ENCODE data around the gene PRAMEF5. TPM values are rescaled to one million over a fixed set of nuclear protein-coding genes. Genes with fewer than 3 reads are reported as not detected.
"Not testable (repeated sequence)": the region's sequence is repeated elsewhere in the genome, so short reads cannot be mapped to it uniquely, and the experiment has no call there.

The PRAMEF5 gene
- total RNA-seq: not detected

DNA sequence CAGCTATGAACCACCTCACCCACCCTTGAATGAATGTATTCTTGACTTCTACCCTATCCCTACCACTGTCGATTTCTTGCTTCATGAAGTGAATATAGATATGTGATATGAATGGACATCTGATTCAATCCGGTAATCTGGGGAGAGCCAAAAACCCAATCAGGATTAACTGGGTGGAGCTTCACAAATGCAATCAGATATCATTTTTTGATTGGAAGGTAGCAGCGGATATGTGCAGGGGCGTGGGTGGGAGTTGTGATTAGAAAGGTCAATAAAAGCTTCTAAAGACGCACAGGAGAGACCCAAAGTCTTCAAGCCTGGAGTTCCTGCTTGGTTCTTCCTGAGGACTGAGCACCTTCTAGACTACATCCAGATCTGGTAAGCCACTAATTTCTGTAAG lies at the start of gene PRAMEF5:
PRAMEF5 (plus strand) TSS at position 301 of the 400 bp plus-strand sequence. CDS start 5,071 bp downstream, outside the sequence.
- intact Hi-C loops (cut with DNase I); ATAC-seq; DNase-seq (ENCODE audit: low spot score): not testable (repeated sequence)

DNA sequence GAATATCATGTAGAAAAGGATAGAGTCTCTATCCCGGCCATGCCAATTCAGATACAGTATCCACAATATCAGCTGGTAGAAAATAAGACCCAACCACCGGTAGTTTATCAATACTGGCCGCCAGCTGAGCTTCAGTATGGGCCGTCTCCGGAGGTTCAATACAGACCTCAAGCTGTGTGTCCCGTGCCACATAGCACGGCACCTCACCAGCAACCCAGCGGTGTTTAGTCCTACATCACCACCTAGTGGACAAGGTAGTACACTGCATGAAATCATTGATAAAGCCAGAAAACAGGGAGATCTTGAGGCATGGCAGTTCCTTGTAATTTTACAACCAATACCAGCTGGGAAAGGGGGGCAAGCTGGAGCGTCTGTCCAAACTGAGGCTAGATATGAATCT lies 45.3 kb upstream of the PRAMEF5 start:
- DNase-seq (ENCODE audit: low spot score); intact Hi-C loops (cut with DNase I); ATAC-seq: not testable (repeated sequence)

DNA sequence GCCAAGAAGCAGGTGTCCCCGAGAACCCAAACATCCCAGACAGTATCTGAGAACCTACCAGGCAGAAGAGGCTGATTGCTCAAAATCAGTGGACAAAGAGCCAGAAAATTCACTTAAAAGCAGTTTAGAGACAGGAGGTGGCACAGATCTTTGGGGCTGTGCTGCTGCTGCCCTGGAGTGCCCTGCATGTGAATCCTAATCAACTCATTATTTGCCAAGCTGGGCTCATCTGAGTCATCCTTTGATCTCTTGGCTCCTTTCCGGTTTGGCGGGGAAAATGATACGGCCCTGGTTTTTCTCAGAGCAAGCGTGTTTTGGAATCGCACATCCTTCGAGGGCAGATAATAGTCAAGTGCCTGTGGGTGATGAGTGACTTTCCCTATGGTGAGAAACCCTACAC lies 37.4 kb upstream of the PRAMEF5 start:
- ATAC-seq; DNase-seq (ENCODE audit: low spot score); intact Hi-C loops (cut with DNase I): not testable (repeated sequence)

DNA sequence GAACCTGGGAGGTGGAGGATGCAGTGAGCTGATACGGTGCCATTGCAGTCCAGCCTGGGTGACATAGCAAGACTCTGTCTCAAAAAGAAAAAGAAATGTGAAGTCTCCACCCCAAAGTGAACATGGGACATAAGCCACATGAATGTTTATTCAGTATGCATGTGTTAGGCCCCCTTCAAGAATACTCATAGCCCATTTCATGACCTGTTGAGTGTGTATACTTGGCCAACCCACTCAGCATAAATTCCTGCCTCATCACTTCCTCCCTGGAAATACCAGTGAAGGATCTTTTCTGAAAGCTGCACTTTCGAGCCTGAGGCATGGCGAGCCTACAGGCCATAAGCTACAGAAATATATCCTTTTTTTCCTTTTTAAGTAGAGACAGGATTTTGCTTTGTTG lies 34.8 kb upstream of the PRAMEF5 start:
- DNase-seq (ENCODE audit: low spot score); ATAC-seq; intact Hi-C loops (cut with DNase I): not testable (repeated sequence)

- DNase-seq (ENCODE audit: low spot score); intact Hi-C loops (cut with DNase I); ATAC-seq: not testable (repeated sequence)
These were observed 31.2 kb upstream of the PRAMEF5 start for GRCh38 chr1:13222788-13223187.

GRCh38 chr1:13224480-13225060 lies 29.4 kb upstream of the PRAMEF5 start:
- no peak for ATAC-seq
- intact Hi-C loops (cut with DNase I): no loop called here
- no peak for DNase-seq (ENCODE audit: low spot score)

GRCh38 chr1:13225675-13226204 lies 28.3 kb upstream of the PRAMEF5 start, which contains the start of gene PRAMEF18:
TSS of gene PRAMEF18 (minus strand) at chr1:13226154. CDS start at chr1:13226106, 48 bp downstream.
- ATAC-seq; DNase-seq (ENCODE audit: low spot score); intact Hi-C loops (cut with DNase I): not testable (repeated sequence)

GRCh38 chr1:13227271-13228055 lies 26.5 kb upstream of the PRAMEF5 start:
- intact Hi-C loops (cut with DNase I); DNase-seq (ENCODE audit: low spot score); ATAC-seq: not testable (repeated sequence)

DNA sequence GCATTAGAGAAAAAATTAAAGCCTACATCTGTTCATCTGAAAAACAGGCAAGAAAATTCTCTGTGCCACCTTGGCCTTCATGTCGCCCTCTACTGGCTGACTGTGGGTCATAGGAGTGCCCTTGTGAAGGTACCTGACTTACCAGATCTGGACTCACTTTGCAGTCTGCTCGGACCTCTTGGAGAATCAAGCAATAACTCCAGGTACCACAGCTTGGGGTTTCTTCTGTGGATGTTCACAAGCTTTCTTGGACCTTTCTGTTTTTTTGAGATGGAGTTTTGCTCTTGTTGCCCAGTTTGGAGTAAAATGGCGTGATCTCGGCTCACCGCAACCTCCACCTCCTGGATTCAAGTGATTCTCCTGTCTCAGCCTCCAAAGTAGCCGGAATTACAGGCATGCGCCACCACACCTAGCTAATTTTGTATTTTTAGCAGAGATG lies 25.6 kb upstream of the PRAMEF5 start:
- DNase-seq (ENCODE audit: low spot score) (no peak), ATAC-seq (no peak)

GRCh38 chr1:13230096-13230495 lies 23.9 kb upstream of the PRAMEF5 start:
- intact Hi-C loops (cut with DNase I); DNase-seq (ENCODE audit: low spot score); ATAC-seq: not testable (repeated sequence)

More for the DNA sequence above, 25.6 kb upstream of the PRAMEF5 start:
- intact Hi-C loops (cut with DNase I): no loop called here

GRCh38 chr1:13230601-13231000 lies 23.4 kb upstream of the PRAMEF5 start:
- DNase-seq (ENCODE audit: low spot score); ATAC-seq; intact Hi-C loops (cut with DNase I): not testable (repeated sequence)

DNA sequence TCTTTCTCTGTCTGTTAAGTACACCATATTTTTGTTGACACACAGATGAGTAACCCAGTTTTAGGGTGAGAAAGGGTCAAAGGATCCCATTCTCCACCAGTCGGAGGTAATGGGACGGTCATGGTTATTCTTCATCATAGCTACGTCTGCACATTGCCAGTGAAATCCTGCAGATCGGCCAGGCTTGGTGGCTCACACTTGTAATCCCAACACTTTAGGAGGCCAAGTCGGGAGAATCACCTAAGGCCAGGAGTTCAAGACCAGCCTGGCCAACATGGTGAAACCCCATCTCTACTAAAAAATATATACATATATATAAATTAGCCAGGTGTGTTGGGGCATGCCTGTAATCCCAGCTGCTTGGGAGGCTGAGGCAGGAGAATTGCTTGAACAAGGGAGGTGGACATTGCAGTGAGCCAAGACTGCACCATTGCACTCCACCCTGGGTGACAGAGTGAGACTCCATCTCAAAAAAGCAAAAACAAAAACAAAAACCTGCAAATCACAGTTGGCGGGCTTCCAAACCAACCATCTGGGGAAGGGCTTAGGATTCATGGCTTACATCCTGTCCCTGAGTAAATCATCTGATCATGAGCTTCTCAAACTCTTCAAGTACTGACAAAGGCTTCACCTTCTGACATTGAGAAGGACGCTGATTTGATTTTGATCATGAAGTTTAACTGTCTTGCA lies 22.8 kb upstream of the PRAMEF5 start:
- ATAC-seq; DNase-seq (ENCODE audit: low spot score); intact Hi-C loops (cut with DNase I): not testable (repeated sequence)

DNA sequence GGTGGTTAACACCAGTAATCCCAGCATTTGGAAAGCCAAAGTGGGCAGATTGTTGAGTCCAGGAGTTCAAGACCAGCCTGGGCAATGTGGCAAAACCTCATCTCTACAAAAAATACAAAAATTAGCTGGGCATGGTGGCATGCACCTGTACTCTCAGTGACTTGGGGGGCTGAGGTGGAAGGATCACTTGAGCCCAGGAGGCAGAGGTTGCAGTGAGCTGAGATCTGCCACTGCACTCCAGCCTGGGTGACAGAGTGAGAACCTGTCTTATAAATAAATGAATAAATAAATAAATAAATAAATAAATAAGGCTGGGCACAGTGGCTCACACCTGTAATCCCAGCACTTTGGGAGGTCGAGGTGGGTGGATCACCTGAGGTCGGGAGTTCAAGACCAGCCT lies 21.9 kb upstream of the PRAMEF5 start:
- DNase-seq (ENCODE audit: low spot score); ATAC-seq; intact Hi-C loops (cut with DNase I): not testable (repeated sequence)

DNA sequence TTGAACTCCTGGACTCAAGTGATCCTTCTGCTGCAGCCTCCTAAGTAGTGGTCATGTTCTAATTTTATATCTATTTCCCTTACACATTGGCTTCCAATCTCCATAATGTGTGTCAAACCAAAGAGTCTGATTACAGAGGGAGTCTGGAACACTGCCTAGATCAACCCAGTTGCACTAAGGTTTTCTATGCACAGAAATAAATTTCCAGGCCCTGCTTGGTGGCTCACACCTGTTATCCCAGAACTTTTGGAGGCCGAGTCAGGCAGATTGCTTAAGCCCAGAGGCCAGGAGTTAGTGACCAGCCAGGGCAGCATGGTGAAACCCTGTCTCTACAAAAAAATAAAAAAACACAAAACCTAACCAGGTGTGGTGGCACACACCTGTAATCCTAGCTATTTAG lies 19.9 kb upstream of the PRAMEF5 start:
- DNase-seq (ENCODE audit: low spot score); ATAC-seq; intact Hi-C loops (cut with DNase I): not testable (repeated sequence)

GRCh38 chr1:13237572-13237971 lies 16.4 kb upstream of the PRAMEF5 start:
- ATAC-seq; intact Hi-C loops (cut with DNase I); DNase-seq (ENCODE audit: low spot score): not testable (repeated sequence)

DNA sequence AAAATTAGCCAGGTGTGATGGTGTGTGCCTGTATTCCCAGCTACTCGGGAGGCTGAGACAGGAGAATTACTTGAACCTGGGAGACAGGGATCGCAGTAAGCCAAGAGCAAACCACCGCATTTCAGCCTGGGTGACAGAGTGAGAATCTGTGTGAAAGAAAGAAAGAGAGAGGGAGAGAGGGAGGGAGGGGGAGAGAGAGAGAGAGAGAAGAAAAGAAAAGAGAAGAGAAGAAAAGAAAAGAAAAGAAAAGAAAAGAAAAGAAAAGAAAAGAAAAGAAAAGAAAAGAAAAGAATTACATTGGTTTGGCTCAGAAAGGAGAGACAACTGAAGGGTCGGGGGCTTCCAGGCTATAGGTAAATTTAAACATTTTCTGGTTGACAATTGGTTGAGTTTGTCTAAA lies 14.4 kb upstream of the PRAMEF5 start:
- ATAC-seq; DNase-seq (ENCODE audit: low spot score); intact Hi-C loops (cut with DNase I): not testable (repeated sequence)

DNA sequence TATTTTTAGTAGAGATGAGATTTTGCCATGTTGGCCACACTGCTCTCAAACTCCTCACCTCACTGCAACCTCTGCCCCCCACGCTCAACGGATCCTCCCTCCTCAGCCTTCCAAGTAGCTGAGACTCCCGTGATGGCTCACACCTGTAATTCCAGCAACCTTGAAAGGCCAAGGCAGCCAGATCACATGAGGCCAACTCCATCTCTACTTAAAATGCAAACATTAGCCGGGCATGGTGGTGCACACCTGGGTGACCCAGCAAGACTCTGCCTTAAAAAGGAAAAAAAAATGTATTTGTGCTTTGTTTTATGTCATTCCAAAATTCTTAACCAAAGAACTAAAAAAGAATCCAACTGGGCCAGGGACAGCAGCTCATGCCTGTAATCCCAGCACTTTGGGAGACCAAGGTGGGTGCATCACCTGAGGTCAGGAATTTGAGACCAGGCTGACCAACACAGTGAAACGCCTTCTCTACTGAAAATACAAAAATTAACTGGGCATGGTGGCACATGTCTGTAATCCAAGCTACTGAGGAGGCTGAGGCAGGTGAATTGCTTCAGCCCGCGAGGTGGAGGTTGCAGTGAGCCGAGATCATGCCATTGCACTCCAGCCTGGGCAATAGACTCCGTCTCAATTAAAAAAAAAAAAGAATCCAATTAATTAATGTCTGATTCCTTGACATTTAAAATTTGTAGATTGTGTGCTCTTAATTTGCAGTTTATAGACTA lies 10.3 kb upstream of the PRAMEF5 start:
- DNase-seq (ENCODE audit: low spot score); ATAC-seq; intact Hi-C loops (cut with DNase I): not testable (repeated sequence)

- intact Hi-C loops (cut with DNase I); DNase-seq (ENCODE audit: low spot score); ATAC-seq: not testable (repeated sequence)
These were observed 8.0 kb upstream of the PRAMEF5 start for GRCh38 chr1:13245841-13246553.
